Endodermal cell (in vitro differentiated cells): ENCODE data around the gene ZNF485. TPM values are rescaled to one million over a fixed set of nuclear protein-coding genes. Genes with fewer than 3 reads are reported as not detected.

Source experiments
- DNase-seq: peaks from one replicate; pipeline ENCODE4 v3.0.0-alpha.2; 2017
- H3K27ac ChIP-seq: 2 replicates; pipeline ENCODE4 v1.5.1; 2013; ENCODE audit warnings: mild to moderate bottlenecking, low read depth, low read length, moderate library complexity
- H3K27me3 ChIP-seq: 2 replicates; pipeline ENCODE4 v1.6.1; 2013; ENCODE audit warnings: mild to moderate bottlenecking, low read length, moderate library complexity; ENCODE audit not compliant: insufficient read depth, control insufficient read depth, poor library complexity, severe bottlenecking
- H3K36me3 ChIP-seq: 2 replicates; pipeline ENCODE4 v1.7.0; 2013; ENCODE audit warnings: mild to moderate bottlenecking, low read length, moderate library complexity; ENCODE audit not compliant: control insufficient read depth, insufficient read depth
- H3K4me1 ChIP-seq: one replicate; pipeline ENCODE4 v1.7.0; 2013; ENCODE audit warnings: low read length; ENCODE audit not compliant: control insufficient read depth, insufficient read depth
- H3K4me3 ChIP-seq: 2 replicates; pipeline ENCODE4 v1.5.1; 2013; ENCODE audit warnings: mild to moderate bottlenecking, low read length, moderate library complexity
- H3K9ac ChIP-seq: 2 replicates; pipeline ENCODE4 v1.6.1; 2013; ENCODE audit warnings: mild to moderate bottlenecking, low read length, moderate library complexity; ENCODE audit not compliant: poor library complexity, severe bottlenecking; ENCODE audit errors: extremely low read depth
- H3K9me3 ChIP-seq: 2 replicates; pipeline ENCODE4 v1.6.1; 2013; ENCODE audit warnings: mild to moderate bottlenecking, low read length, moderate library complexity; ENCODE audit not compliant: control insufficient read depth
- H3K27ac Mint-ChIP-seq: 2 replicates; pipeline ENCODE4 v1.8.0; 2020; ENCODE audit warnings: mixed read lengths
- H3K27me3 Mint-ChIP-seq: 2 replicates; pipeline ENCODE4 v1.8.0; 2021; ENCODE audit warnings: mild to moderate bottlenecking, mixed read lengths; ENCODE audit not compliant: insufficient read depth
- H3K36me3 Mint-ChIP-seq: 2 replicates; pipeline ENCODE4 v1.8.0; 2020; ENCODE audit warnings: low read depth, mixed read lengths
- H3K4me1 Mint-ChIP-seq: 2 replicates; pipeline ENCODE4 v1.8.0; 2020; ENCODE audit warnings: mixed read lengths
- H3K4me3 Mint-ChIP-seq: 2 replicates; pipeline ENCODE4 v1.8.0; 2020; ENCODE audit warnings: mild to moderate bottlenecking, moderate library complexity, mixed read lengths
- H3K9me3 Mint-ChIP-seq: 2 replicates; pipeline ENCODE4 v1.8.0; 2020; ENCODE audit warnings: mild to moderate bottlenecking, mixed read lengths
- CTCF ChIP-seq: fragments of 200-600 bp; sonication (generic); conservative IDR thresholded peaks from 2 replicates; pipeline ENCODE4 v1.5.0; 2021; ENCODE audit warnings: antibody characterized with exemption, mild to moderate bottlenecking
- WGBS, 2 experiments: methylation state at CpG; one replicate each; pipeline versions ENCODE4 v1.1.5 to v1.1.7; 2013; ENCODE audit warnings: missing lambda C conversion rate in 2 of 2, mixed read lengths in 1 of 2; ENCODE audit not compliant: insufficient coverage in 1 of 2, insufficient read length in 1 of 2; 5-methylcytosine and 5-hydroxymethylcytosine counted together
- total RNA-seq, 2 donors: library from RNA; stranded (reverse); fragmentation: NEBNext Ultra II Directional in 1 of 2; extraction: Animal tissue kit (Norgen Biotek cat#: 25700) in 1 of 2; gene quantifications; 2 replicates in 1 of 2; 3 replicates in 1 of 2; pipeline ENCODE4 v1.2.1, GENCODE V29; 2021

ZNF485 gene
- total RNA-seq, 2 donors from 2014 or later: 3.6 to 4.3 TPM

GRCh38 chr10:43605850-43606322 is 352 bp upstream of the ZNF485 start:
- H3K27ac ChIP-seq: no peak overlapping the region
- H3K4me1 ChIP-seq: no peaks in the 10 kb centered on the region
- H3K4me1 Mint-ChIP-seq: peaks cover 7% of the 10 kb centered on the region
- peak overlapping the region; percentile 67 for H3K4me3 Mint-ChIP-seq
- WGBS, 2 experiments: 66 to 69% methylated on average over 11 to 12 of the region's 12 CpGs
- DNase-seq: no peak
- no peaks in the 10 kb centered on the region for H3K27me3 ChIP-seq
- peak overlapping the region; percentile 70 for H3K4me3 ChIP-seq
- no peak overlapping the region for H3K27ac Mint-ChIP-seq
- peaks cover 14% of the 10 kb centered on the region for H3K9me3 Mint-ChIP-seq
- peaks cover 6% of the 10 kb centered on the region for H3K9me3 ChIP-seq
- H3K36me3 Mint-ChIP-seq: peaks cover 18% of the 10 kb centered on the region
- H3K27me3 Mint-ChIP-seq: peaks cover 26% of the 10 kb centered on the region
- no peaks in the 10 kb centered on the region for H3K36me3 ChIP-seq
- TF ChIP-seq CTCF: no peak
- no peak overlapping the region for H3K9ac ChIP-seq

DNA sequence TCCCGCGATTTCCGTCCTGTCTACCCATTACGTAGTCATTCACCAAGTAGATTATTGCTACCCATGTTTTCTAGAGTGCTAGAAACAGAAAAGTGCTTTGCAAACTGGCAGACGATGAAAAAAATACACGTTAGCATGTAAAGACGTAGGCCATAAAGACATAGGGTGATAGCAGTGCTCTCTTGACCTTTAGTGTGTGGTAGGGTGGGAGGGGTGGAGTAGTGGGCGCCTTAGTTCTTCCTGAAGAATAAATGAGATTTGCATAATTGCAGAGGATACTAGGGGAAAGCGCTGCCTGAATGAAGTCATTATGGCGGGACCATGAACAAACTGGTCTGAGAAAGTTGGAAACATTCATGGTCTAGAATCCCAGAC is 948 bp downstream of the ZNF485 start:
- no peak for TF ChIP-seq CTCF
- H3K27me3 ChIP-seq: no peaks in the 10 kb centered on the region
- DNase-seq: no peak
- no peaks in the 10 kb centered on the region for H3K36me3 ChIP-seq
- no peaks in the 10 kb centered on the region for H3K4me1 ChIP-seq
- H3K4me3 ChIP-seq: peak overlapping the region; percentile 70
- H3K9ac ChIP-seq: no peak overlapping the region
- Mint-ChIP-seq H3K9me3 (peaks cover 3% of the 10 kb centered on the region), H3K4me3 (peak overlapping the region; percentile 67), H3K4me1 (peaks cover 7% of the 10 kb centered on the region), H3K27me3 (peaks cover 22% of the 10 kb centered on the region), H3K27ac (no peak overlapping the region), H3K36me3 (peaks cover 26% of the 10 kb centered on the region)
- 92 to 95% methylated on average over 10 of the region's 10 CpGs for WGBS, 2 experiments
- no peaks in the 10 kb centered on the region for H3K9me3 ChIP-seq
- no peak overlapping the region for H3K27ac ChIP-seq

DNA sequence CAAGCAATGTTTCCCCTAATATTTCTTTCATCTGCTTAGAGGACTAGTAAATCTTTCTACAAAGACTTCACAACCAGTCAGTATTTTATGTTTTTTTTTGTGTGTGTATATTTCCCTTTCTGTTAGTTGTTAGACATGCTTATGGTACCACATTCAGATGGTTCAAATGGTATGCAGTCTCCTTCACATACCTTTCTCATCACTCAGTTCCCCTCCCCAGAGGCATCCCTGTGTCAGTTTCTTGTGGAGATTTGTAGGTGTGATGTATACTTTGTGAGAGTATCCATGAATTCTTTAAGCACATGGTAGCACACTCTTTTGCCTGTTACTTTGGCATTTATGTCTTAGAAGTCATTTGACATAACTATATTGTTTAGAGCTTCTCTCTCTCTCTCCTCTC is 4.4 kb downstream of the ZNF485 start:
- Histone ChIP-seq H3K36me3 (peaks cover under 1% of the 10 kb centered on the region), H3K9ac (no peak overlapping the region), H3K27me3 (no peaks in the 10 kb centered on the region), H3K4me3 (no peak overlapping the region), H3K27ac (no peak overlapping the region), H3K4me1 (no peaks in the 10 kb centered on the region), H3K9me3 (peaks cover 6% of the 10 kb centered on the region)
- H3K4me3 Mint-ChIP-seq: no peak overlapping the region
- peaks cover 7% of the 10 kb centered on the region for H3K4me1 Mint-ChIP-seq
- H3K27me3 Mint-ChIP-seq: peaks cover 4% of the 10 kb centered on the region
- H3K9me3 Mint-ChIP-seq: peaks cover 24% of the 10 kb centered on the region
- peaks cover 50% of the 10 kb centered on the region for H3K36me3 Mint-ChIP-seq
- H3K27ac Mint-ChIP-seq: no peak overlapping the region
- no peak for DNase-seq
- no peak for TF ChIP-seq CTCF
